ENCODE measurements around the gene NGFR. TPM values are rescaled to one million over a fixed set of nuclear protein-coding genes. Genes with fewer than 3 reads are reported as not detected.

Gene NGFR, protein sequence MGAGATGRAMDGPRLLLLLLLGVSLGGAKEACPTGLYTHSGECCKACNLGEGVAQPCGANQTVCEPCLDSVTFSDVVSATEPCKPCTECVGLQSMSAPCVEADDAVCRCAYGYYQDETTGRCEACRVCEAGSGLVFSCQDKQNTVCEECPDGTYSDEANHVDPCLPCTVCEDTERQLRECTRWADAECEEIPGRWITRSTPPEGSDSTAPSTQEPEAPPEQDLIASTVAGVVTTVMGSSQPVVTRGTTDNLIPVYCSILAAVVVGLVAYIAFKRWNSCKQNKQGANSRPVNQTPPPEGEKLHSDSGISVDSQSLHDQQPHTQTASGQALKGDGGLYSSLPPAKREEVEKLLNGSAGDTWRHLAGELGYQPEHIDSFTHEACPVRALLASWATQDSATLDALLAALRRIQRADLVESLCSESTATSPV
- 0.21 TPM for total RNA-seq

GRCh38 chr17:49494986-49495841 is at the start of gene NGFR:
Gene NGFR, plus strand, starts transcription at chr17:49495293. Its CDS starts 125 bp downstream, at chr17:49495418.
- H3K4me1 ChIP-seq (ENCODE audit: insufficient read depth, low read length), result peaks cover 32% of the 10 kb centered on the region
- H3K27me3 ChIP-seq (ENCODE audit: insufficient read depth, low read length), result peaks cover 44% of the 10 kb centered on the region
- H3K9me3 ChIP-seq (ENCODE audit: low read depth, low read length), result no peaks in the 10 kb centered on the region
- peak within 1 kb of the TSS; percentile 22 for H3K4me3 ChIP-seq (ENCODE audit: low read length)

DNA sequence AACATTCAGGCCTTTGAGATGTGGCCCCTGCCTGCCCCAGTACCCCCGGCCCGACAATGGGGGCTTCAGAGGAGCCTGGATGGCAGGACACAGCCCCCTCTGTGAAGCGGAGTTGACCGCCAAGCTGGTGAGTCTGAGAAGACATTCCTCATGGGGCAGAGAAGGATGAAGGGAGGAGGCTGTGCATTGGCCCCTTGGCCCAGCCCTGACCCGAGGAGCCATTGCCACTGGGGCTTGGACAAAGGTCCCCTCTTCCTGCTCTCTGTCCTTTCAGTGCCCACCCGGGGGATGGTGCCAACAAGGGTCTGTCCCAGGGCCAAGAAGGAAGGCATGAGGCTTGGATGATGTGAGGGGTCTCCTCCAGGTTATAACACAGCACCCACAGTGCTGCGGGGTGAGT is 49.5 kb upstream of the NGFR start:
- Histone ChIP-seq H3K4me1 (ENCODE audit: insufficient read depth, low read length) (peaks cover 5% of the 10 kb centered on the region), H3K9me3 (ENCODE audit: low read depth, low read length) (no peaks in the 10 kb centered on the region), H3K27me3 (ENCODE audit: insufficient read depth, low read length) (no peaks in the 10 kb centered on the region), H3K4me3 (ENCODE audit: low read length) (no peak overlapping the region)

- H3K9me3 ChIP-seq (ENCODE audit: low read depth, low read length), result no peaks in the 10 kb centered on the region
- H3K4me1 ChIP-seq (ENCODE audit: insufficient read depth, low read length), result peaks cover 9% of the 10 kb centered on the region
- no peak overlapping the region for H3K4me3 ChIP-seq (ENCODE audit: low read length)
- H3K27me3 ChIP-seq (ENCODE audit: insufficient read depth, low read length), result no peaks in the 10 kb centered on the region
These were observed 47.3 kb upstream of the NGFR start for GRCh38 chr17:49447628-49448302.

DNA sequence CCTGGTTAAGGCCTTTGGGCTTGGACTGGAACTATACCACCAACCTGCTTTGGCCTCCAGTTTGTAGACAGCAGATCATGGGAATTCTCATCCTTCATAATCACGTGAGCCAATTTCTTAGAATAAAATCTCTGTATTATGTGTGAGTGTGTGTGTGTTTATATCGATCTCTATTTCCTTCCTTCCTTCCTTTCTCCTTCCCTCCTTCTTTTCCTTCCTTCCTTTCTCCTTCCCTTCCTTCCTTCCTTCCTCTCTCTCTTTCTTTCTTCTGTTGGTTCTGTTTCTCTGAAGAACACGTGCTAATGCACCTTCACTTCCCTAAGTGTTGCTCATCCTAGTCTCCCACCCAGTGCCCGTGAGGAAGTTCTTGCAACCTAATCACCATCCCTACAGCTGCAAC is 44.9 kb upstream of the NGFR start:
- Histone ChIP-seq H3K9me3 (ENCODE audit: low read depth, low read length) (no peaks in the 10 kb centered on the region), H3K4me1 (ENCODE audit: insufficient read depth, low read length) (peaks cover 9% of the 10 kb centered on the region), H3K4me3 (ENCODE audit: low read length) (no peak overlapping the region), H3K27me3 (ENCODE audit: insufficient read depth, low read length) (no peaks in the 10 kb centered on the region)

- peaks cover 9% of the 10 kb centered on the region for H3K4me1 ChIP-seq (ENCODE audit: insufficient read depth, low read length)
- no peak overlapping the region for H3K4me3 ChIP-seq (ENCODE audit: low read length)
- H3K9me3 ChIP-seq (ENCODE audit: low read depth, low read length), result no peaks in the 10 kb centered on the region
- no peaks in the 10 kb centered on the region for H3K27me3 ChIP-seq (ENCODE audit: insufficient read depth, low read length)
These were observed 44.4 kb upstream of the NGFR start for GRCh38 chr17:49450735-49451134.

DNA sequence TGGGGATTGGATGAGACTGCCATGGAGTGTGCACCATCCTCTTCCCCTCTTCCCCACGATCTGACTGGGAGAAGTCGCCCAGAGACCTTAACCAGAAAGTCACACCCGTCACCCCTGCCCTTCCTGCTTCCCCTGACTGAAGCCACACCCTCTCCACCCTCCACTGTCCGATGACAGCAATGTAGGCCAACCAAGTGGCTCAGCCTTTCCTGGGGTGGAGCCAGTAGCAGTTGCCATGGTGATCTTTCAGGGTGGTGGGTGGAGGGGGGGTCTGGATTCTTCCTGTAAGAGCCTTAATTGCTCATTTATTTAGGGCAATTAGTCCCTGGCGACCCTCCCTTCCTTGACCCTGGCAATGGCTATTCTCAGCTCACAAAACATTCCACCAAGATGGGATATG is 42.9 kb upstream of the NGFR start:
- Histone ChIP-seq H3K4me3 (ENCODE audit: low read length) (no peak overlapping the region), H3K9me3 (ENCODE audit: low read depth, low read length) (no peaks in the 10 kb centered on the region), H3K4me1 (ENCODE audit: insufficient read depth, low read length) (peaks cover 9% of the 10 kb centered on the region), H3K27me3 (ENCODE audit: insufficient read depth, low read length) (no peaks in the 10 kb centered on the region)

DNA sequence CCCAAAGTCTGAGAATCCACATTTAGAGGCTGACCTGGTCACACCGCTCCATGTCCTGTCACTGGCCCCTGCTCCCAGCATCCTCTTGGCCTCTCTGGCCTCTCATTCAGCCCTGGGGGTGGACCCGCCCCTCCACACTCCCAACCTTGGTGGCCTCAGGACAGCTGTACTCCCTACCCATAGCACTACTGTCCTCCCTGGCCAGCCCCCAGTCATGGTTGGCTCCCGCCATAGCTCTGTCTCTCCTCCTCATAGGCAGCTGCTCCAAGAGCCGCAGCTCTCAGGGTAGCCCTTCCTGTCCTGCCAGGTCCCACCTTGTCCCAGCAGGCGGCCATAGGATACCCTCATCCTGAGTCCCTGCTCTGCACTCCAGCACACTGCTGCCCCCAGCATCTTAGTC is 42.4 kb upstream of the NGFR start:
- Histone ChIP-seq H3K9me3 (ENCODE audit: low read depth, low read length) (no peaks in the 10 kb centered on the region), H3K4me3 (ENCODE audit: low read length) (no peak overlapping the region), H3K4me1 (ENCODE audit: insufficient read depth, low read length) (peaks cover 9% of the 10 kb centered on the region), H3K27me3 (ENCODE audit: insufficient read depth, low read length) (no peaks in the 10 kb centered on the region)

DNA sequence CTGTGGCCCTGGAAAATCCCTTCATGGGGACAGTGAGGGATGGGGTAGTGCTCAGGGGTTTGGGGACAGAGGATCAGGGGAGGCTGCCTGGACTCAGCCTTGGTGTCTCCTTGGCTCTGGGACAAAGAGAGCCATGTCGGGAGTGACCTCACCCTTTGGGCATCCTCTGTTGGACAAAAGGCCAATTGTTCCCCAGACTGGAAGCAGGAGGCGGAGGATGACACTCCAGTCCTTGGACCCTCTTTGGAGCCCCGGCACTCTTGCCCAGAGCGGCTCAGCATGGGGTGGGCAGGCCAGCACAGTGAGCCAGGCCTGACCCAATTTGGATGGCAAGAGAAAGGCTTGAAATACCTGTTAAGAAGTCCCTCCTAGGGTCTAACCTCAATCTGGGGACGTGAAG is 41.0 kb upstream of the NGFR start:
- peaks cover 9% of the 10 kb centered on the region for H3K4me1 ChIP-seq (ENCODE audit: insufficient read depth, low read length)
- H3K9me3 ChIP-seq (ENCODE audit: low read depth, low read length), result no peaks in the 10 kb centered on the region
- no peaks in the 10 kb centered on the region for H3K27me3 ChIP-seq (ENCODE audit: insufficient read depth, low read length)
- no peak overlapping the region for H3K4me3 ChIP-seq (ENCODE audit: low read length)

GRCh38 chr17:49455272-49455861 is 39.7 kb upstream of the NGFR start:
- Histone ChIP-seq H3K9me3 (ENCODE audit: low read depth, low read length) (no peaks in the 10 kb centered on the region), H3K4me1 (ENCODE audit: insufficient read depth, low read length) (peaks cover 7% of the 10 kb centered on the region), H3K4me3 (ENCODE audit: low read length) (no peak overlapping the region), H3K27me3 (ENCODE audit: insufficient read depth, low read length) (no peaks in the 10 kb centered on the region)

- H3K9me3 ChIP-seq (ENCODE audit: low read depth, low read length), result no peaks in the 10 kb centered on the region
- H3K27me3 ChIP-seq (ENCODE audit: insufficient read depth, low read length), result no peaks in the 10 kb centered on the region
- peaks cover 4% of the 10 kb centered on the region for H3K4me1 ChIP-seq (ENCODE audit: insufficient read depth, low read length)
- H3K4me3 ChIP-seq (ENCODE audit: low read length), result no peak overlapping the region
These were observed 38.7 kb upstream of the NGFR start for GRCh38 chr17:49456183-49456965.

GRCh38 chr17:49457564-49458535 is 37.2 kb upstream of the NGFR start:
- H3K27me3 ChIP-seq (ENCODE audit: insufficient read depth, low read length), result no peaks in the 10 kb centered on the region
- H3K4me1 ChIP-seq (ENCODE audit: insufficient read depth, low read length), result no peaks in the 10 kb centered on the region
- no peak overlapping the region for H3K4me3 ChIP-seq (ENCODE audit: low read length)
- H3K9me3 ChIP-seq (ENCODE audit: low read depth, low read length), result no peaks in the 10 kb centered on the region

GRCh38 chr17:49459401-49459984 is 35.6 kb upstream of the NGFR start:
- Histone ChIP-seq H3K9me3 (ENCODE audit: low read depth, low read length) (no peaks in the 10 kb centered on the region), H3K4me3 (ENCODE audit: low read length) (no peak overlapping the region), H3K27me3 (ENCODE audit: insufficient read depth, low read length) (peaks cover 2% of the 10 kb centered on the region), H3K4me1 (ENCODE audit: insufficient read depth, low read length) (no peaks in the 10 kb centered on the region)

DNA sequence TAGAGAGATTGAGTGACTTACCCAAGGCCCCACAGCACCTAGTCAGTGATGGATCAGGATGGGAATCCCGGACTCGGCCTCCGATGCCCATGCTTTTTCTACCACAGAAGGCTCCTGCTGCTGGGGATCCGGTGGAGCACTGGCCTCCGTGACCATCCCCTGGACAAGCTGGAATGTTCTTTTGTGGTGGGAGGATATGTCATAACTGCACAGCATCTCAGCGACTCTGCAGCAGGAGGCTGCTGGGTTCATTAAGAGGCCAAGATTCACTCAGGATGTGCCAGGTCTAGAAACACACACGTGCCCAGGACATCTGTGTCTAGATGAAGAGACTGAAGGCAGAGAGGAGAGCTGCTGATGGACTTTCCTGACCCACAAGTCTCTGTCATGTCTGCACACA is 34.7 kb upstream of the NGFR start:
- Histone ChIP-seq H3K27me3 (ENCODE audit: insufficient read depth, low read length) (peaks cover 2% of the 10 kb centered on the region), H3K4me3 (ENCODE audit: low read length) (no peak overlapping the region), H3K4me1 (ENCODE audit: insufficient read depth, low read length) (no peaks in the 10 kb centered on the region), H3K9me3 (ENCODE audit: low read depth, low read length) (no peaks in the 10 kb centered on the region)
